Epithelial cell of proximal tubule (primary cell): ENCODE measurements around the gene PWWP2B. TPM values are rescaled to one million over a fixed set of nuclear protein-coding genes. Genes with fewer than 3 reads are reported as not detected.
"Not testable (repeated sequence)": the region's sequence is repeated elsewhere in the genome, so short reads cannot be mapped to it uniquely, and the experiment has no call there.

ENCODE experiments used
- DNase-seq: peaks from one replicate; pipeline ENCODE4 v3.0.0-alpha.2; 2011; ENCODE audit warnings: low read depth
- H3K4me3 ChIP-seq: 2 replicates; pipeline ENCODE4 v1.5.1; 2011; ENCODE audit warnings: low read depth, mild to moderate bottlenecking, low read length
- CTCF ChIP-seq: conservative IDR thresholded peaks from 2 replicates; pipeline ENCODE4 v1.5.1; 2012; ENCODE audit warnings: low read depth, mild to moderate bottlenecking, low read length
- total RNA-seq: library from RNA; depleted of rRNA; stranded (reverse); fragments of >200 nt; gene quantifications from 2 replicates; pipeline ENCODE4 v1.2.3, GENCODE V29; 2015

Gene PWWP2B
- total RNA-seq, 1 donor from 2014 or later: 11.0 TPM

GRCh38 chr10:132374176-132374575, 22.8 kb upstream of the PWWP2B start:
- TF ChIP-seq CTCF: no peak
- DNase-seq: no peak
- no peak overlapping the region for H3K4me3 ChIP-seq

GRCh38 chr10:132374612-132375011, 22.4 kb upstream of the PWWP2B start:
- no peak overlapping the region for H3K4me3 ChIP-seq
- no peak for TF ChIP-seq CTCF
- no peak for DNase-seq

GRCh38 chr10:132375116-132375794, 21.7 kb upstream of the PWWP2B start:
- no peak for TF ChIP-seq CTCF
- no peak overlapping the region for H3K4me3 ChIP-seq
- no peak for DNase-seq

GRCh38 chr10:132375795-132376297, 21.2 kb upstream of the PWWP2B start:
- H3K4me3 ChIP-seq: no peak overlapping the region
- DNase-seq: no peak
- no peak for TF ChIP-seq CTCF

GRCh38 chr10:132376394-132376851, 20.6 kb upstream of the PWWP2B start:
- peak; percentile 16 for DNase-seq
- no peak for TF ChIP-seq CTCF
- no peak overlapping the region for H3K4me3 ChIP-seq

- no peak for TF ChIP-seq CTCF
- DNase-seq: no peak
- no peak overlapping the region for H3K4me3 ChIP-seq
Measured at GRCh38 chr10:132377326-132377725, 19.7 kb upstream of the PWWP2B start.

GRCh38 chr10:132379026-132379425, 18.0 kb upstream of the PWWP2B start:
- DNase-seq, H3K4me3 ChIP-seq: not testable (repeated sequence)

- not testable (repeated sequence) for H3K4me3 ChIP-seq, DNase-seq
Measured at GRCh38 chr10:132380986-132381385, 16.0 kb upstream of the PWWP2B start.
